Measurements from ENCODE around the gene TENM3.

The TENM3 gene

GRCh38 chr4:182800216-182800515 is 557.0 kb downstream of the TENM3 start:
- Histone ChIP-seq H3K9ac (ENCODE audit: low read length) (no peak overlapping the region), H3K27ac (ENCODE audit: low read depth, low read length) (no peak overlapping the region), H3K4me3 (ENCODE audit: insufficient read depth, low read length, poor library complexity, severe bottlenecking) (no peak overlapping the region), H4K20me1 (ENCODE audit: low read depth, low read length) (no peaks in the 10 kb centered on the region), H3K79me2 (ENCODE audit: insufficient read depth, low read length) (no peaks in the 10 kb centered on the region), H2AFZ (ENCODE audit: low read depth, low read length, severe bottlenecking) (no peak overlapping the region), H3K9me2 (replicated peaks; ENCODE audit: insufficient read depth, low read length) (no peaks in the 10 kb centered on the region), H3K36me3 (ENCODE audit: low read length) (no peaks in the 10 kb centered on the region), H3F3A (ENCODE audit: insufficient read depth) (no peaks in the 10 kb centered on the region), H3K4me2 (ENCODE audit: low read depth, low read length, poor library complexity, severe bottlenecking) (no peak overlapping the region), H3K27me3 (ENCODE audit: low read length) (no peaks in the 10 kb centered on the region), H3K9me3 (ENCODE audit: insufficient read depth, low read length) (no peaks in the 10 kb centered on the region)
- no peak for TF ChIP-seq EZH2phosphoT487 (conservative IDR thresholded peaks at IDR 0.05; ENCODE audit: low read length)

GRCh38 chr4:182801636-182802035 is 558.4 kb downstream of the TENM3 start:
- Histone ChIP-seq H3K27me3 (ENCODE audit: low read length) (no peaks in the 10 kb centered on the region), H3K9me3 (ENCODE audit: insufficient read depth, low read length) (no peaks in the 10 kb centered on the region), H3K36me3 (ENCODE audit: low read length) (no peaks in the 10 kb centered on the region), H3K9ac (ENCODE audit: low read length) (no peak overlapping the region), H3K4me2 (ENCODE audit: low read depth, low read length, poor library complexity, severe bottlenecking) (no peak overlapping the region), H3K4me3 (ENCODE audit: insufficient read depth, low read length, poor library complexity, severe bottlenecking) (no peak overlapping the region), H3K27ac (ENCODE audit: low read depth, low read length) (no peak overlapping the region), H3K9me2 (replicated peaks; ENCODE audit: insufficient read depth, low read length) (no peaks in the 10 kb centered on the region), H2AFZ (ENCODE audit: low read depth, low read length, severe bottlenecking) (no peak overlapping the region), H3F3A (ENCODE audit: insufficient read depth) (no peaks in the 10 kb centered on the region), H3K79me2 (ENCODE audit: insufficient read depth, low read length) (no peaks in the 10 kb centered on the region), H4K20me1 (ENCODE audit: low read depth, low read length) (no peaks in the 10 kb centered on the region)
- TF ChIP-seq EZH2phosphoT487 (conservative IDR thresholded peaks at IDR 0.05; ENCODE audit: low read length) = no peak
- no peak for TF ChIP-seq CTCF (IDR thresholded peaks at IDR 0.05; ENCODE audit: insufficient read depth, low read length, poor library complexity, severe bottlenecking)

- no peak overlapping the region for H3K4me2 ChIP-seq (ENCODE audit: low read depth, low read length, poor library complexity, severe bottlenecking)
Observed at GRCh38 chr4:182802621-182803020, 559.4 kb downstream of the TENM3 start.

GRCh38 chr4:182803235-182803634 is 560.0 kb downstream of the TENM3 start:
- no peaks in the 10 kb centered on the region for H4K20me1 ChIP-seq (ENCODE audit: low read depth, low read length)
- TF ChIP-seq CTCF (IDR thresholded peaks at IDR 0.05; ENCODE audit: insufficient read depth, low read length, poor library complexity, severe bottlenecking) (no peak), EZH2phosphoT487 (conservative IDR thresholded peaks at IDR 0.05; ENCODE audit: low read length) (no peak)
- no peak overlapping the region for H2AFZ ChIP-seq (ENCODE audit: low read depth, low read length, severe bottlenecking)
- no peaks in the 10 kb centered on the region for H3F3A ChIP-seq (ENCODE audit: insufficient read depth)
- no peaks in the 10 kb centered on the region for H3K79me2 ChIP-seq (ENCODE audit: insufficient read depth, low read length)
- H3K27ac ChIP-seq (ENCODE audit: low read depth, low read length) = no peak overlapping the region
- H3K36me3 ChIP-seq (ENCODE audit: low read length) = no peaks in the 10 kb centered on the region
- no peaks in the 10 kb centered on the region for H3K9me3 ChIP-seq (ENCODE audit: insufficient read depth, low read length)
- no peak overlapping the region for H3K9ac ChIP-seq (ENCODE audit: low read length)
- H3K9me2 ChIP-seq (replicated peaks; ENCODE audit: insufficient read depth, low read length) = no peaks in the 10 kb centered on the region
- H3K4me3 ChIP-seq (ENCODE audit: insufficient read depth, low read length, poor library complexity, severe bottlenecking) = no peak overlapping the region
- H3K27me3 ChIP-seq (ENCODE audit: low read length) = no peaks in the 10 kb centered on the region
- H3K4me2 ChIP-seq (ENCODE audit: low read depth, low read length, poor library complexity, severe bottlenecking) = no peak overlapping the region

More at GRCh38 chr4:182802621-182803020, 559.4 kb downstream of the TENM3 start:
- H3K4me3 ChIP-seq (ENCODE audit: insufficient read depth, low read length, poor library complexity, severe bottlenecking) = no peak overlapping the region
- H3F3A ChIP-seq (ENCODE audit: insufficient read depth) = no peaks in the 10 kb centered on the region
- no peak for TF ChIP-seq EZH2phosphoT487 (conservative IDR thresholded peaks at IDR 0.05; ENCODE audit: low read length)
- TF ChIP-seq CTCF (IDR thresholded peaks at IDR 0.05; ENCODE audit: insufficient read depth, low read length, poor library complexity, severe bottlenecking) = no peak
- H3K36me3 ChIP-seq (ENCODE audit: low read length) = no peaks in the 10 kb centered on the region
- no peaks in the 10 kb centered on the region for H4K20me1 ChIP-seq (ENCODE audit: low read depth, low read length)
- H3K9me2 ChIP-seq (replicated peaks; ENCODE audit: insufficient read depth, low read length) = no peaks in the 10 kb centered on the region
- no peak overlapping the region for H2AFZ ChIP-seq (ENCODE audit: low read depth, low read length, severe bottlenecking)
- H3K9me3 ChIP-seq (ENCODE audit: insufficient read depth, low read length) = no peaks in the 10 kb centered on the region
- H3K27me3 ChIP-seq (ENCODE audit: low read length) = no peaks in the 10 kb centered on the region
- no peak overlapping the region for H3K27ac ChIP-seq (ENCODE audit: low read depth, low read length)
- no peak overlapping the region for H3K9ac ChIP-seq (ENCODE audit: low read length)
- no peaks in the 10 kb centered on the region for H3K79me2 ChIP-seq (ENCODE audit: insufficient read depth, low read length)
